Measurements from ENCODE around the gene ERN1.

The ERN1 gene

GRCh38 chr17:64080174-64080618 lies 49.7 kb downstream of the ERN1 start:
- H3F3A ChIP-seq (ENCODE audit: low read depth): no peaks in the 10 kb centered on the region
- H3K4me2 ChIP-seq (ENCODE audit: low read depth, low read length, poor library complexity, severe bottlenecking): no peak overlapping the region
- no peaks in the 10 kb centered on the region for H3K9me2 ChIP-seq (replicated peaks; ENCODE audit: low read depth, low read length)
- H3K79me2 ChIP-seq (ENCODE audit: insufficient read depth, low read length): no peaks in the 10 kb centered on the region
- H3K36me3 ChIP-seq (ENCODE audit: insufficient read depth, low read length): no peaks in the 10 kb centered on the region
- peaks cover 50% of the 10 kb centered on the region for H3K4me1 ChIP-seq (ENCODE audit: insufficient read depth, low read length, poor library complexity, severe bottlenecking)
- H3K9ac ChIP-seq (ENCODE audit: low read depth, low read length, poor library complexity, severe bottlenecking): no peak overlapping the region
- no peaks in the 10 kb centered on the region for H3K9me3 ChIP-seq (ENCODE audit: insufficient read depth, low read depth, low read length)
- no peaks in the 10 kb centered on the region for H3K27me3 ChIP-seq (ENCODE audit: insufficient read depth, low read length, poor library complexity, severe bottlenecking)
- H3K4me3 ChIP-seq (ENCODE audit: low read length, poor library complexity, severe bottlenecking): no peak overlapping the region
- no peaks in the 10 kb centered on the region for H4K20me1 ChIP-seq (ENCODE audit: insufficient read depth, low read length, poor library complexity, severe bottlenecking)
- H2AFZ ChIP-seq (ENCODE audit: low read length): no peak overlapping the region
- no peak for TF ChIP-seq EZH2phosphoT487 (IDR thresholded peaks at IDR 0.05; ENCODE audit: borderline replicate concordance)
- no peak for TF ChIP-seq CTCF (conservative IDR thresholded peaks at IDR 0.05; ENCODE audit: low read length)

- Histone ChIP-seq H3K4me3 (ENCODE audit: low read length, poor library complexity, severe bottlenecking) (no peak overlapping the region), H3K27me3 (ENCODE audit: insufficient read depth, low read length, poor library complexity, severe bottlenecking) (no peaks in the 10 kb centered on the region), H4K20me1 (ENCODE audit: insufficient read depth, low read length, poor library complexity, severe bottlenecking) (no peaks in the 10 kb centered on the region), H3K4me2 (ENCODE audit: low read depth, low read length, poor library complexity, severe bottlenecking) (no peak overlapping the region), H3F3A (ENCODE audit: low read depth) (no peaks in the 10 kb centered on the region), H2AFZ (ENCODE audit: low read length) (no peak overlapping the region), H3K9me3 (ENCODE audit: insufficient read depth, low read depth, low read length) (no peaks in the 10 kb centered on the region), H3K4me1 (ENCODE audit: insufficient read depth, low read length, poor library complexity, severe bottlenecking) (peaks cover 23% of the 10 kb centered on the region), H3K9ac (ENCODE audit: low read depth, low read length, poor library complexity, severe bottlenecking) (no peak overlapping the region), H3K36me3 (ENCODE audit: insufficient read depth, low read length) (no peaks in the 10 kb centered on the region), H3K79me2 (ENCODE audit: insufficient read depth, low read length) (no peaks in the 10 kb centered on the region), H3K9me2 (replicated peaks; ENCODE audit: low read depth, low read length) (no peaks in the 10 kb centered on the region)
- TF ChIP-seq CTCF (conservative IDR thresholded peaks at IDR 0.05; ENCODE audit: low read length) (no peak), EZH2phosphoT487 (IDR thresholded peaks at IDR 0.05; ENCODE audit: borderline replicate concordance) (no peak)
Observed at GRCh38 chr17:64077379-64077778, 52.6 kb downstream of the ERN1 start.

DNA sequence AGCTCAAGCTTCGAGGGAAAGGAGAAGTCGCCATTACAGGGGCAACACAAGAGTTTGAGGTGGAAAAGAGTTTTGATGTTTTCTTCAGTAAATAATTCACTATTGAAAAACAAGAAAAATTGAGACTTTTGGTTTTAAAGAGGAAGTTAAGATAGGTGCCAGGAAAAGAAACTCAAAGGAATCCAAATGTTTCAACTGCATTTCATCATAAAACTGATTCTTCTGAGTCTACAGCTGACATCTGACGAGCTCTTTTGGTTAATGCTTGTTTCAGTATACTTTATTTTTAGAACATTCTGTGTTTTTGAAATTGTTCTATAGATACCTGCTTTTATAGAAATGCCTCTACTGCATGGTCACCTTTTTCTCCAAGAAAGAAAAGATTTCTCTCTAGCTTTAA lies 54.0 kb downstream of the ERN1 start:
- Histone ChIP-seq H3K4me2 (ENCODE audit: low read depth, low read length, poor library complexity, severe bottlenecking) (no peak overlapping the region), H3K27me3 (ENCODE audit: insufficient read depth, low read length, poor library complexity, severe bottlenecking) (no peaks in the 10 kb centered on the region), H4K20me1 (ENCODE audit: insufficient read depth, low read length, poor library complexity, severe bottlenecking) (no peaks in the 10 kb centered on the region), H3K4me1 (ENCODE audit: insufficient read depth, low read length, poor library complexity, severe bottlenecking) (peaks cover 9% of the 10 kb centered on the region), H2AFZ (ENCODE audit: low read length) (no peak overlapping the region), H3K79me2 (ENCODE audit: insufficient read depth, low read length) (no peaks in the 10 kb centered on the region), H3K9ac (ENCODE audit: low read depth, low read length, poor library complexity, severe bottlenecking) (no peak overlapping the region), H3K36me3 (ENCODE audit: insufficient read depth, low read length) (peaks cover 2% of the 10 kb centered on the region; the same call in 1 of the 2 replicates), H3F3A (ENCODE audit: low read depth) (no peaks in the 10 kb centered on the region), H3K9me2 (replicated peaks; ENCODE audit: low read depth, low read length) (no peaks in the 10 kb centered on the region), H3K4me3 (ENCODE audit: low read length, poor library complexity, severe bottlenecking) (no peak overlapping the region), H3K9me3 (ENCODE audit: insufficient read depth, low read depth, low read length) (no peaks in the 10 kb centered on the region)
- TF ChIP-seq EZH2phosphoT487 (IDR thresholded peaks at IDR 0.05; ENCODE audit: borderline replicate concordance) (no peak), CTCF (conservative IDR thresholded peaks at IDR 0.05; ENCODE audit: low read length) (no peak)
